Measurements from ENCODE around the gene DBP. TPM values are rescaled to one million over a fixed set of nuclear protein-coding genes. Genes with fewer than 3 reads are reported as not detected.
A peak's percentile ranks its signal among the peaks of the same experiment; 100 is the strongest.

DBP gene
- total and polyA plus RNA-seq, 2 of the 13 experiments (the other 11 are each of a cell fraction or from before 2014, with no cell fraction given), result 1.7 to 5.8 TPM

DNA sequence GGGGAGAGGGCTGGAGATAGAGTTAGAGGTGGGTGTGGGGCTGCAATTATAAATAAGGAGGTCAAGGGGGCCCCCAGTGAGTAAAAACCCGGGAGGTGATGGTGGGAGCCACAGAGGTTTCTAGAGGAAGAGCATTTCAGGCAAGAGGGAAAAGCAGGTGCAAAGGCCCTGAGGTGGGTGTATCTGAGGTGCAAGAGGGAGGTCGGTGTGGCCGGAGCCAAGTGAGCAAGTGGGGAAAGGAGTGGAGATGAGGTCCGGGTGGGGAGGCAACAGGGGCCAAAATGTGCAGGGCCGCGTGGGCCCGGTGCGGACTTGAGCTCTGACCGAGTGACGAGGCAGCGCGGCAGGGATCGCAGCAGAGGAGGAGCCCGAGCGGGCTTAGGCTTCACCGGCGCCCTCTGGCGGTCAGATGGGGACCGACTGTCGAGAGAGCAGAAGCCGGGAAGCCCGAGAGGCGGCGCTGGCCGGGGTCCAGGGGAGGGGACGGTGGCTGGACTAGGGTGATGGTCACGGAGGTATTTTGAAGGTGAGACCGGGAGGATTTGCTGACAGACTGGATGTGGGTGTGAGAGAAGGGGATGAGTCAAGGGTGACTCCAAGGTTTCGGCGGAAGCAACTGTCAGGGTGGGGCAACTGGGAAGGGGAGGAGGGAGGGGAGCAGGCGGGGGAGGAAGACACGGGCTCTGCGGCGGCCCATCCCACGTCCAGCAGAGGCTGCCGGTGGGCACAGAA, 48.3 kb downstream of the DBP start (continued):
- TF ChIP-seq, protein P1, sequence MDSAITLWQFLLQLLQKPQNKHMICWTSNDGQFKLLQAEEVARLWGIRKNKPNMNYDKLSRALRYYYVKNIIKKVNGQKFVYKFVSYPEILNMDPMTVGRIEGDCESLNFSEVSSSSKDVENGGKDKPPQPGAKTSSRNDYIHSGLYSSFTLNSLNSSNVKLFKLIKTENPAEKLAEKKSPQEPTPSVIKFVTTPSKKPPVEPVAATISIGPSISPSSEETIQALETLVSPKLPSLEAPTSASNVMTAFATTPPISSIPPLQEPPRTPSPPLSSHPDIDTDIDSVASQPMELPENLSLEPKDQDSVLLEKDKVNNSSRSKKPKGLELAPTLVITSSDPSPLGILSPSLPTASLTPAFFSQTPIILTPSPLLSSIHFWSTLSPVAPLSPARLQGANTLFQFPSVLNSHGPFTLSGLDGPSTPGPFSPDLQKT (CRISPR knock-in tag; IDR thresholded peaks at IDR 0.05; ENCODE audit: borderline replicate concordance), result no peak
- TF ChIP-seq KLF16 (CRISPR knock-in tag; IDR thresholded peaks at IDR 0.05), result 0 out of 4 replicates have a peak, but pooled peaks of 1 of the 2 experiments have one; percentile 24
- no peak for TF ChIP-seq KAT2B (IDR thresholded peaks at IDR 0.05; ENCODE audit: borderline replicate concordance, low read depth, low read length)
- TF ChIP-seq, protein P2, sequence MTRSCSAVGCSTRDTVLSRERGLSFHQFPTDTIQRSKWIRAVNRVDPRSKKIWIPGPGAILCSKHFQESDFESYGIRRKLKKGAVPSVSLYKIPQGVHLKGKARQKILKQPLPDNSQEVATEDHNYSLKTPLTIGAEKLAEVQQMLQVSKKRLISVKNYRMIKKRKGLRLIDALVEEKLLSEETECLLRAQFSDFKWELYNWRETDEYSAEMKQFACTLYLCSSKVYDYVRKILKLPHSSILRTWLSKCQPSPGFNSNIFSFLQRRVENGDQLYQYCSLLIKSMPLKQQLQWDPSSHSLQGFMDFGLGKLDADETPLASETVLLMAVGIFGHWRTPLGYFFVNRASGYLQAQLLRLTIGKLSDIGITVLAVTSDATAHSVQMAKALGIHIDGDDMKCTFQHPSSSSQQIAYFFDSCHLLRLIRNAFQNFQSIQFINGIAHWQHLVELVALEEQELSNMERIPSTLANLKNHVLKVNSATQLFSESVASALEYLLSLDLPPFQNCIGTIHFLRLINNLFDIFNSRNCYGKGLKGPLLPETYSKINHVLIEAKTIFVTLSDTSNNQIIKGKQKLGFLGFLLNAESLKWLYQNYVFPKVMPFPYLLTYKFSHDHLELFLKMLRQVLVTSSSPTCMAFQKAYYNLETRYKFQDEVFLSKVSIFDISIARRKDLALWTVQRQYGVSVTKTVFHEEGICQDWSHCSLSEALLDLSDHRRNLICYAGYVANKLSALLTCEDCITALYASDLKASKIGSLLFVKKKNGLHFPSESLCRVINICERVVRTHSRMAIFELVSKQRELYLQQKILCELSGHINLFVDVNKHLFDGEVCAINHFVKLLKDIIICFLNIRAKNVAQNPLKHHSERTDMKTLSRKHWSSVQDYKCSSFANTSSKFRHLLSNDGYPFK (CRISPR knock-in tag; IDR thresholded peaks at IDR 0.05; ENCODE audit: borderline replicate concordance), result peak; percentile 27; the same call in 1 of the 2 replicates
- peak; percentile 47; the same call in 1 of the 2 replicates for TF ChIP-seq KDM3A (CRISPR knock-in tag; IDR thresholded peaks at IDR 0.05; ENCODE audit: low read depth)
- TF ChIP-seq, protein P3, sequence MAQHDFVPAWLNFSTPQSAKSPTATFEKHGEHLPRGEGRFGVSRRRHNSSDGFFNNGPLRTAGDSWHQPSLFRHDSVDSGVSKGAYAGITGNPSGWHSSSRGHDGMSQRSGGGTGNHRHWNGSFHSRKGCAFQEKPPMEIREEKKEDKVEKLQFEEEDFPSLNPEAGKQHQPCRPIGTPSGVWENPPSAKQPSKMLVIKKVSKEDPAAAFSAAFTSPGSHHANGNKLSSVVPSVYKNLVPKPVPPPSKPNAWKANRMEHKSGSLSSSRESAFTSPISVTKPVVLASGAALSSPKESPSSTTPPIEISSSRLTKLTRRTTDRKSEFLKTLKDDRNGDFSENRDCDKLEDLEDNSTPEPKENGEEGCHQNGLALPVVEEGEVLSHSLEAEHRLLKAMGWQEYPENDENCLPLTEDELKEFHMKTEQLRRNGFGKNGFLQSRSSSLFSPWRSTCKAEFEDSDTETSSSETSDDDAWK (CRISPR knock-in tag; IDR thresholded peaks at IDR 0.05), result no peak
- TF ChIP-seq, protein P4, sequence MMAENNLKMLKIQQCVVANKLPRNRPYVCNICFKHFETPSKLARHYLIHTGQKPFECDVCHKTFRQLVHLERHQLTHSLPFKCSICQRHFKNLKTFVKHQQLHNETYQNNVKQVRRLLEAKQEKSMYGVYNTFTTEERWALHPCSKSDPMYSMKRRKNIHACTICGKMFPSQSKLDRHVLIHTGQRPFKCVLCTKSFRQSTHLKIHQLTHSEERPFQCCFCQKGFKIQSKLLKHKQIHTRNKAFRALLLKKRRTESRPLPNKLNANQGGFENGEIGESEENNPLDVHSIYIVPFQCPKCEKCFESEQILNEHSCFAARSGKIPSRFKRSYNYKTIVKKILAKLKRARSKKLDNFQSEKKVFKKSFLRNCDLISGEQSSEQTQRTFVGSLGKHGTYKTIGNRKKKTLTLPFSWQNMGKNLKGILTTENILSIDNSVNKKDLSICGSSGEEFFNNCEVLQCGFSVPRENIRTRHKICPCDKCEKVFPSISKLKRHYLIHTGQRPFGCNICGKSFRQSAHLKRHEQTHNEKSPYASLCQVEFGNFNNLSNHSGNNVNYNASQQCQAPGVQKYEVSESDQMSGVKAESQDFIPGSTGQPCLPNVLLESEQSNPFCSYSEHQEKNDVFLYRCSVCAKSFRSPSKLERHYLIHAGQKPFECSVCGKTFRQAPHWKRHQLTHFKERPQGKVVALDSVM (CRISPR knock-in tag; IDR thresholded peaks at IDR 0.05), result 0 out of 2 replicates have a peak, but pooled peaks have one; percentile 11
- TF ChIP-seq, protein P5, sequence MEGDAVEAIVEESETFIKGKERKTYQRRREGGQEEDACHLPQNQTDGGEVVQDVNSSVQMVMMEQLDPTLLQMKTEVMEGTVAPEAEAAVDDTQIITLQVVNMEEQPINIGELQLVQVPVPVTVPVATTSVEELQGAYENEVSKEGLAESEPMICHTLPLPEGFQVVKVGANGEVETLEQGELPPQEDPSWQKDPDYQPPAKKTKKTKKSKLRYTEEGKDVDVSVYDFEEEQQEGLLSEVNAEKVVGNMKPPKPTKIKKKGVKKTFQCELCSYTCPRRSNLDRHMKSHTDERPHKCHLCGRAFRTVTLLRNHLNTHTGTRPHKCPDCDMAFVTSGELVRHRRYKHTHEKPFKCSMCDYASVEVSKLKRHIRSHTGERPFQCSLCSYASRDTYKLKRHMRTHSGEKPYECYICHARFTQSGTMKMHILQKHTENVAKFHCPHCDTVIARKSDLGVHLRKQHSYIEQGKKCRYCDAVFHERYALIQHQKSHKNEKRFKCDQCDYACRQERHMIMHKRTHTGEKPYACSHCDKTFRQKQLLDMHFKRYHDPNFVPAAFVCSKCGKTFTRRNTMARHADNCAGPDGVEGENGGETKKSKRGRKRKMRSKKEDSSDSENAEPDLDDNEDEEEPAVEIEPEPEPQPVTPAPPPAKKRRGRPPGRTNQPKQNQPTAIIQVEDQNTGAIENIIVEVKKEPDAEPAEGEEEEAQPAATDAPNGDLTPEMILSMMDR (CRISPR knock-in tag; IDR thresholded peaks at IDR 0.05), result peak; percentile 95
- peak; percentile 90 for TF ChIP-seq ZNF263 (CRISPR knock-in tag; IDR thresholded peaks at IDR 0.05)
- peak; percentile 34; the same call in 1 of the 2 replicates for TF ChIP-seq SMC3 (IDR thresholded peaks at IDR 0.05; ENCODE audit: low read length)
- peak; percentile 82 for TF ChIP-seq PTBP1 (IDR thresholded peaks at IDR 0.05; ENCODE audit: low read depth, low read length, poor library complexity, severe bottlenecking)
- TF ChIP-seq ZFP36L1 (CRISPR knock-in tag; IDR thresholded peaks at IDR 0.05), result no peak
- peak; percentile 58; the same call in 1 of the 2 replicates for TF ChIP-seq SALL1 (CRISPR knock-in tag; IDR thresholded peaks at IDR 0.05)
- TF ChIP-seq, protein P6, sequence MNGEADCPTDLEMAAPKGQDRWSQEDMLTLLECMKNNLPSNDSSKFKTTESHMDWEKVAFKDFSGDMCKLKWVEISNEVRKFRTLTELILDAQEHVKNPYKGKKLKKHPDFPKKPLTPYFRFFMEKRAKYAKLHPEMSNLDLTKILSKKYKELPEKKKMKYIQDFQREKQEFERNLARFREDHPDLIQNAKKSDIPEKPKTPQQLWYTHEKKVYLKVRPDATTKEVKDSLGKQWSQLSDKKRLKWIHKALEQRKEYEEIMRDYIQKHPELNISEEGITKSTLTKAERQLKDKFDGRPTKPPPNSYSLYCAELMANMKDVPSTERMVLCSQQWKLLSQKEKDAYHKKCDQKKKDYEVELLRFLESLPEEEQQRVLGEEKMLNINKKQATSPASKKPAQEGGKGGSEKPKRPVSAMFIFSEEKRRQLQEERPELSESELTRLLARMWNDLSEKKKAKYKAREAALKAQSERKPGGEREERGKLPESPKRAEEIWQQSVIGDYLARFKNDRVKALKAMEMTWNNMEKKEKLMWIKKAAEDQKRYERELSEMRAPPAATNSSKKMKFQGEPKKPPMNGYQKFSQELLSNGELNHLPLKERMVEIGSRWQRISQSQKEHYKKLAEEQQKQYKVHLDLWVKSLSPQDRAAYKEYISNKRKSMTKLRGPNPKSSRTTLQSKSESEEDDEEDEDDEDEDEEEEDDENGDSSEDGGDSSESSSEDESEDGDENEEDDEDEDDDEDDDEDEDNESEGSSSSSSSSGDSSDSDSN (CRISPR knock-in tag; IDR thresholded peaks at IDR 0.05), result peak; percentile 62
- TF ChIP-seq ADNP (CRISPR knock-in tag; IDR thresholded peaks at IDR 0.05), result peak; percentile 65; the same call in 1 of the 2 replicates
- no peak for TF ChIP-seq ZNF879 (CRISPR knock-in tag; IDR thresholded peaks at IDR 0.05)

Data from HepG2 (cell line).